Right lung (tissue), 5 donors: Measurements from ENCODE around the gene RCAN2. TPM values are rescaled to one million over a fixed set of nuclear protein-coding genes. Genes with fewer than 3 reads are reported as not detected.
A peak's percentile ranks its signal among the peaks of the same experiment; 100 is the strongest.
"Not testable (repeated sequence)": the region's sequence is repeated elsewhere in the genome, so short reads cannot be mapped to it uniquely, and the experiment has no call there.

Experiments used
- DNase-seq, 2 donors: peaks; one replicate each; pipeline ENCODE4 v3.0.0-alpha.2; 2013
- polyA plus RNA-seq, 5 donors: library from polyadenylated mRNA; unstranded; fragments of 120-200 nt; gene quantifications; one replicate each; pipeline versions ENCODE4 v1.2.1 to v1.2.3, GENCODE V29; 2013; ENCODE audit warnings: inconsistent platforms in 1 of 5, low replicate concordance in 1 of 5; ENCODE audit not compliant: insufficient read length in 5 of 5, insufficient read depth in 1 of 5

Gene RCAN2
- polyA plus RNA-seq, 5 donors = 2.4 to 3.3 (median 2.9) TPM

DNA sequence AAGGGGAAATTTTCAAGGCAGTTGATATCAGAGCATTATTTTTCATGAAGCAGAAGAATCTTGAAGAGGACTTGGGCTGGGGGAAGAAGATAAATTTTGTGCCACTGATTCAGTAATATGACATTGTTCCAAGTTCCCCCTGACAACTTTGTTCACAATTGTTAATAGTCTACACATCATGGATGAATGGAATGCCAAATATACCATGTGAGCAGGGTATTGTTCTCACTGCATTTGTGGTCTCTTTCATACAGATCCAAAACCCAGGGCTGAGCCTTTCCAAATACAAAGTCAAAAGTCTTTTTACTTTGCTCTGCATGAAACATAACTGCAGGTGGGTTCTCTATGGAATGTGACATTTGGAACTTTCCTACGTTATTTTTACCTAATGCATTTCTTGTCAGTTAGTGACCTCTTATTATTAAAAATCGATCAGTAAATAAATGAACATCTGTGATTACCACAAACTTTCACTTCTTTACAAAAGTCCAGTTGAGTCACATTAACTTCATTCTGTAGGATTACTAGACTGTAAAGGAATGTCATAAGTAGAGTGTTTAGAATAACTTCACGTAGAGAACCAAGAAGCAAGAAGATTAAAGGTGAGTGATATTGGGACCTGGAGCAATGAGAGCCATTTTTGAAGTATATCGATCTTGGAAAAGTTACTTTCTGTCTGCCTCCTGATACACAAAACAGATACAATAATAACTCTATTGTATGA, 100.9 kb downstream of the RCAN2 start:
- no peak for DNase-seq

DNA sequence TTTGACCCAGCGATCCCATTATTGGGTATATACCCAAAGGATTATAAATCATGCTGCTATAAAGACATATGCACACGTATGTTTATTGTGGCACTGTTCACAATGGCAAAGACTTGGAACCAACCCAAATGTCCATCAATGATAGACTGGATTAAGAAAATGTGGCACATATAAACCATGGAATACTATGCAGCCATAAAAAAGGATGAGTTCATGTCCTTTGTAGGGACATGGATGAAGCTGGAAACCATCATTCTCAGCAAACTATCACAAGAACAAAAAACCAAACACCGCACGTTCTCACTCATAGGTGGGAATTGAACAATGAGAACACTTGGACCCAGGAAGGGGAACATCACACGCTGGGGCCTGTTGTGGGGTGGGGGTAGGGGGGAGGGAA, 103.5 kb downstream of the RCAN2 start:
- not testable (repeated sequence) for DNase-seq

DNA sequence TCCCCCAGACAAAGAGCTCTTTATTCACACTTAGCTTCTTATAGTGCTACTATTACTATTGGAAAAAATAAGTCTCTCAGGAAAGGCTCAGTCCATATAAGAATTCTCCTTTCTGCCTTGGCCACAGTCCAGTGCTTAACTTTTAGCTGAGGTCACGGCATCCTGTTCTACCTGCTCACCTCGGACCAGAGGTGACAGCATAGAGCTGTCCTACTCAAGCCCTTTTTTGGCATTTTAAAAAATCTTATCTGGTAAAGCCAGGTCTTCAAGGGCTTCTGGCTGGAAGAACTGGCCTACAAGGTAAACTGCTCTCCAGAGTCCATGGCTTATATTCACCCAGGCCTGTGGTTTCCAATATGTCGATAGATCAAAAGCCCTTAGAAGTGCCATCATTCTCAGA, 109.7 kb downstream of the RCAN2 start:
- no peak for DNase-seq

DNA sequence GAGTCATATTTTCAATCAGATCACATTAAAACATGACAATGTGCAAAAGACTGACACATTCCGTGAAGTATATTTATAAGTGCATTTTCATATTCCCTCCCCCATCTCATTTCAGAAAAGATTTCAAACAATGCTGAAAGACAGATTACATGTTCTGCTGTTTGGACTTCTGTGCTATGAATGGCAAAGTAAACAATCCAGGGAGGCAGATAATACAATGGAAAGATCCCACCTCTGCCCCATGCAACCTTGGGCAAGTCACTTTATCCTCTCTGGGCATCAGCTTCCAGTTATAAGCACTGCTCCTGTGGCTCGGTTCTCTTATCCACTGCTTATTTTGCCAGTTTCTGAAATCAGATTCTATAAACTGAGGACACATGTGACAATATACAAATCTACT, 110.2 kb downstream of the RCAN2 start:
- DNase-seq = no peak

DNA sequence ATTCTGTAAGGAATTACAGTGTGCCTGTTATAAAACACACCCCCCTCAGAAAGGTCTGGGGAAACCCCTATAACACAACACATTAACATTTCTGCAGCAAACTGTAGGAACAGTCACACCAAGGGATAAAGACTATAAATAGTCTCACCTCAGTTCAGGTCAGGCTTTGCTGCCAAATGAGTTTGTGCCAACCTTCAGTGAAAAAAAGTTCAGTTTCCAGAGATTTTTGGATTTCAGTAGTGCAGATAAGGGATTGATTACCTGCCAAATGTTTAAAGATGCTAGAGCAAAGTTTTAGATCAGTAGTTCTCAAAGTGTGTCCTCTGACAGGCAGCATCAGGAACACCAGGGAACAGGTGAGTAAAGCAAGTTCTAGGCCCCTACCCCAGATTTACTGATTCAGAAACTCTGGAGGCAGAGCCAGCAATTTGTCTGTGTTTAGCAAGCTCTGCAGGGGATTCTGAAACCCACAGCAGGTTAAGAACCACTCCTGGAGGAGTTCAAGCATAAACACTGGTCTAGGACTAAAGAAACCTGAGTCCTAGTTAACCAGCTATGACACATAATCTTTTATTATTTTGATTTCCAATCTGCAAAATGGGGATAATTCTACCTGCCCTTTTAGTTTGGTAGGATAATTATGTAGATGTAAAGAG, 111.0 kb downstream of the RCAN2 start:
- no peak for DNase-seq

DNA sequence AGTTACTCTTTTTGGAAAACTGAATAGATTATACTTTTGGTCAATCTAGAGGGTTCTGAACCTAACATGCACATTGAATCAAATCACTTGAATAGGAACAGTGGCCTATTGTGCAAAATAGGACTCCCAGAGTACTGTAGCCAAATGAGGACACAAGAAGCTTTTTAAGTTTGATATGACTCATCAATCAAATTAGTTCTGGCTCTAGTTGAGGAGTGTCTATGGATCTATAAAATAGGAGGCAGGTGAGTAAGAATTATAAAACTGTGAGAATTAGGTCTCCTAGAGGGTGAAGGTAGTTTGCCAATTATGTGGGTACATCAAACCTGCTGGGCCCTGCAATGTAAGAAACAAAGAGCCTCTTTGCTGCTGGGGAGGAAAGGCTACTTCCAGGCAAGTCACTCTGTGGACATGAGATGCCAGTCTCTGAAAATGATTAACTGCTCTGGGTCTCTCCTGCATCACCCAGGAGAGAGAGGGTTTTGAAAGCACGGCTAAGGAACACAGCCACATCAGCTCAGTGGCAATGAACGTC, 112.3 kb downstream of the RCAN2 start:
- DNase-seq = no peak

GRCh38 chr6:46378161-46378881, 112.9 kb downstream of the RCAN2 start:
- DNase-seq = no peak

- DNase-seq = no peak
These were observed 114.0 kb downstream of the RCAN2 start for GRCh38 chr6:46377209-46377608.

- DNase-seq = no peak
These were observed 114.6 kb downstream of the RCAN2 start for GRCh38 chr6:46376562-46377061.

DNA sequence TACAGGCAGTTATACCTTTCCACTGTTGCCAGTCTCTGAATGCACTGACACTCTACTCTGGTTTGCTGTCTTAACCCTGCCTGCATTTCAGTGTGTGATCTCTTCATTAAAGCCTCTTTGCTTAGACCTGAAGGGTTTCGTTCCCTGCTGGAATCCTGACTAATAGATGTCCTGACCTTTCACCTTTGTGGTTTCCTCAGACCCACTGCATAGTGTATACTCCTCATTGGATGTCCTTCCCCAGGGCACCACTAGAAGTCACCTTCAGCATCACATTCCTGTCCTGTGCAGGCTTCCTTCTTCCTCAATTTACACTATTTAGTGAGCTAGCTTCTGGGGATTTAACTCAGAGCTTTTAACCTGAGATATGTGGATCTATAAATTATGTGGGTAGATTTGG, 120.6 kb downstream of the RCAN2 start:
- DNase-seq = no peak

DNA sequence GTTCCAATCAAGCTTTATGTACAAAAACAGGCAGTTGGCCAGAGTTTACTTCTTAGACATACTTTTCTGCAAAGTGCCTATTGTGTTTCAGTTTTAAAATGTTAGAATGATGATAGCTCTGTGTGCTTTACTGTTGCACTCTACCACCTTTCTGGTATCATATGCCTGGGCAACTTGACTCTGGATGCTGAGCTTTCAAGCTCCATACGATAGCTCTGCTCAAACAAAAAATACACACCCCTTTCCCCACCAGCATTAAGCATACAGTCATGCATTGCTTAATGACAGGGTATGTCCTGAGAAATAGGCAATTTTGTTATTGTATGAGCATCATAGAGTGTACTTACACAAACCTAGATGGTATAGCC, 123.1 kb downstream of the RCAN2 start:
- no peak for DNase-seq

GRCh38 chr6:46367354-46368168, 123.7 kb downstream of the RCAN2 start:
- DNase-seq = peak; percentile 75 to 76

- no peak for DNase-seq
These were observed 124.9 kb downstream of the RCAN2 start for GRCh38 chr6:46366190-46366900.

GRCh38 chr6:46357591-46357990, 133.7 kb downstream of the RCAN2 start:
- DNase-seq = no peak

DNA sequence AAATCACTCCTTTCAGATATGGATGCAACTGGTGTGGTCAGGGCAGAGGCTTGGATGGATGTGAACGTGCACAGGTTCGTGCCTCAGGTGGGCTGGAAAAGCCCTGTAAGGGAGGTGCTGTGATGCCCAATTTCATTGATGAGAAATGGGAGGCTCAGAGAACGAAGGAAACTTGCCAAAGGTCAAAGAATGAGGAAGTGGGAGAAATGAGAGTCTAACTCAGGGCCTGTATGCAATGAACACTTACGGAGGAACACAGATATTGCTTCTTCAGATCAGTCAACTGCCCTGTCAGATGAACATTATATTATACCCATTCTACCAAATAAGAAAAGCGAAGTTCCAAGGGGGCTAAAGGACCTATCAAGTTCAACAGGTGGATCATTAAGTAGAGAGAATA, 134.7 kb downstream of the RCAN2 start:
- DNase-seq = no peak

- DNase-seq = no peak
These were observed 137.7 kb downstream of the RCAN2 start for GRCh38 chr6:46353528-46353927.

DNA sequence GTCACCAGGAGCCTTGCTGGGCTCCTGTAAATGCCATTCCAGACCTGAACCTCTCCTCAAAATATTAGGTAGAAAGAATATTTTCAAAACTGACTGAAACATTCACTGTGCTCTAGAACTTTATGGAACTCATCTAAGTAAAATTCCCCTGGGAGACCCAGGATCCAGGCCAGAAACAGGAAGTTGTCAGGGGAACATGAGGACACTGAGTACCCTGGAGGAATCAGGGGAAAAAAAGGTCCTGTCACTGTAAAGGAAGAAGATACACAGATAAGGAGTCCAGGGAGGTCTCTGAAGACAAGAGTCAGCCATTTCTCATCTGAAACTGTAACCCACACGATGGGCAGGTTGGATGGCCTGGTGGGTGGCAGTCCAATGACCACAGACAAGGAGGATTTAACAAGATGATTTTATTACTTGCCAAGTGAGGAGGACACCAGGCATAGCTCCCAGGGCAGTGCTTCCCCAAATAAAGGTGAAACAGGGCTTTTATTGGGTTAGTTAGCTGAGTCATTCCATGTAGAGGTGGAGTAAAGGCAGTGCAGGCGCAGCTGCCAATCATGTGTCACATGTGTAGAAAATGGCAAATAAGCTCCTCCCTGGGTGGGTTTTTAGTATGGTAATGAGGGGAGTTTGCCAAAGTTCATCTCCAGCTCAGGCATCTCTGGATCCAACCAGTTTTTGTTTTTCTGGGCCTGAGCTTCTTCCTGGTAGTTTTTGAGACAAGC, 138.5 kb downstream of the RCAN2 start:
- no peak for DNase-seq

DNA sequence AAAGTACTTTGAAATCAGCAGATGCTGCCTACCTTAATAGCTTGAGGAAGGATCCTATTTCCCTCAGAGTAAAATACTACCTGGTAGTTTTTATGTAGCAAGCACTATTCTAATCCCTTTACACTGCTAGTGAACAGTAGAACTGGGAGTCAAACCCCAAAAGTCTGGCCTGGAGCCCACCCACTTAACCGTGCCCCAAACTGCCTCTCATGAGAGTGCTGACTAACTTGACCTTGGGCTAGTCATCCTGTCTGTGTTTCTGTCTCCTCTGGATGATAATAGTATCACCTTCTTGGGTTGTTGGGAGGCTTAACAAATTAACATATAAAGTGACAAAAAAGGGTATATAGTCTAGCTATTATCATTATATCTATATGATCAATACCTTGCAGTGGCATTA, 140.5 kb downstream of the RCAN2 start:
- no peak for DNase-seq

- DNase-seq = no peak
These were observed 143.6 kb downstream of the RCAN2 start for GRCh38 chr6:46347669-46348068.

GRCh38 chr6:46340246-46340645, 151.0 kb downstream of the RCAN2 start:
- no peak for DNase-seq
